ENCODE data around the gene CCDC195. TPM values are rescaled to one million over a fixed set of nuclear protein-coding genes. Genes with fewer than 3 reads are reported as not detected.

Gene CCDC195
- total RNA-seq, 1 experiment from 2014 or later: not detected

DNA sequence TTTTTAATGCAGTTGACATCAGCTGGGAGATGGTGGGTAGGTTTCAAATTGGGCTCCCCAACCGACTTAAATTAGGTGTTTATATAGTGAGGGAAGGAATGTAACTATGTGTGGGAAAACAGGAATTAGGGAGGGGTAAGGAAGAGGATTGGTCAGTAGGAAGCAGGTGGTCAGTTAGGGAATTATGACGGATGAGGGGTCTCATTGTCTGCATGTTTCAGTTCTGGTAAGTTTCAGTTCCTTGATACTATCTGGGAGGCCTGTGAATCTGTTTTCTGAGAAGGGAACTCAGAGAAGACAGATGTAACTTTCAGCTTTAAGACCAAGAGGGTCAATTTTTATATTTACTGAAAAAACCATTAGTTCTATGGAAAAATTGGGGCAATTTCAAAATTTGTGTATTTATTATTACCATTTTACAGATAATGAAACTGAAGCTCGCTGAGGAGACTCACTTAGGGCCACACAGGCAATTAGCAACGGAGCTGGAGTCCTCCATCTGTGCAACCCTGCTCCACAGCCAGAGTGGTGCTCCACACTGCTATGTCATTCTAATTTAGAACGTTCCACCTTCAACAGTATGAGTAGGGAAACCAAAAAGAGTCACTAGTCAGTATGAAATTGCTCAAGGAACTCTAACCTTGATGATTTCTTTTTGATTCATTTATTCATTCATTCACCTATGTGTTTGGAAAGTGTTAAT is 36.0 kb upstream of the CCDC195 start:
- Histone ChIP-seq H2AFZ (ENCODE audit: low read length) (no peak overlapping the region), H2BK15ac (ENCODE audit: low read depth, low read length) (no peak overlapping the region), H2BK120ac (ENCODE audit: low read depth, low read length, poor library complexity, severe bottlenecking) (no peak overlapping the region), H3K23ac (ENCODE audit: insufficient read length, low read depth, low read length) (no peak overlapping the region), H3K4me1 (ENCODE audit: insufficient read depth, low read length) (no peaks in the 10 kb centered on the region), H3K4me2 (ENCODE audit: insufficient read depth, insufficient read length, low read length) (no peak overlapping the region), H2AK5ac (ENCODE audit: insufficient read length, low read length) (no peak overlapping the region), H3K9ac (ENCODE audit: extremely low read depth, insufficient read length, low read length) (no peak overlapping the region), H3K56ac (ENCODE audit: insufficient read length, low read depth, low read length) (no peak overlapping the region), H3K79me2 (ENCODE audit: insufficient read depth, low read length) (no peaks in the 10 kb centered on the region; the same call in 1 of the 2 replicates), H3K14ac (ENCODE audit: insufficient read depth, low read length) (no peak overlapping the region), H2BK12ac (ENCODE audit: insufficient read length, low read depth, low read length) (no peak overlapping the region), H3K4ac (ENCODE audit: low read depth, low read length) (no peak overlapping the region), H3T11ph (ENCODE audit: low read length) (no peak overlapping the region), H4K5ac (ENCODE audit: insufficient read length, low read depth, low read length) (no peak overlapping the region), H3K27ac (ENCODE audit: insufficient read length, low read depth, low read length) (no peak overlapping the region), H3K27me3 (ENCODE audit: insufficient read depth, low read length) (no peaks in the 10 kb centered on the region), H3K79me1 (ENCODE audit: insufficient read depth, low read depth, low read length, poor library complexity, severe bottlenecking) (no peaks in the 10 kb centered on the region), H4K91ac (ENCODE audit: insufficient read length, low read depth, low read length) (no peak overlapping the region), H2BK5ac (ENCODE audit: insufficient read length, low read length) (no peak overlapping the region), H2BK20ac (ENCODE audit: low read depth, low read length, poor library complexity, severe bottlenecking) (no peak overlapping the region), H4K20me1 (ENCODE audit: control insufficient read depth, insufficient read depth, insufficient read length) (no peaks in the 10 kb centered on the region), H3K23me2 (ENCODE audit: insufficient read length, low read depth, low read length, poor library complexity, severe bottlenecking) (no peaks in the 10 kb centered on the region), H4K8ac (replicated peaks; ENCODE audit: insufficient read length, low read depth, low read length) (no peak overlapping the region), H3K18ac (ENCODE audit: insufficient read length, low read depth, low read length) (no peak overlapping the region), H3K9me3 (ENCODE audit: control insufficient read depth, low read depth, low read length) (no peaks in the 10 kb centered on the region)
- DNase-seq: no peak
- H3K4me1 Mint-ChIP-seq: no peaks in the 10 kb centered on the region
- TF ChIP-seq, protein P1, sequence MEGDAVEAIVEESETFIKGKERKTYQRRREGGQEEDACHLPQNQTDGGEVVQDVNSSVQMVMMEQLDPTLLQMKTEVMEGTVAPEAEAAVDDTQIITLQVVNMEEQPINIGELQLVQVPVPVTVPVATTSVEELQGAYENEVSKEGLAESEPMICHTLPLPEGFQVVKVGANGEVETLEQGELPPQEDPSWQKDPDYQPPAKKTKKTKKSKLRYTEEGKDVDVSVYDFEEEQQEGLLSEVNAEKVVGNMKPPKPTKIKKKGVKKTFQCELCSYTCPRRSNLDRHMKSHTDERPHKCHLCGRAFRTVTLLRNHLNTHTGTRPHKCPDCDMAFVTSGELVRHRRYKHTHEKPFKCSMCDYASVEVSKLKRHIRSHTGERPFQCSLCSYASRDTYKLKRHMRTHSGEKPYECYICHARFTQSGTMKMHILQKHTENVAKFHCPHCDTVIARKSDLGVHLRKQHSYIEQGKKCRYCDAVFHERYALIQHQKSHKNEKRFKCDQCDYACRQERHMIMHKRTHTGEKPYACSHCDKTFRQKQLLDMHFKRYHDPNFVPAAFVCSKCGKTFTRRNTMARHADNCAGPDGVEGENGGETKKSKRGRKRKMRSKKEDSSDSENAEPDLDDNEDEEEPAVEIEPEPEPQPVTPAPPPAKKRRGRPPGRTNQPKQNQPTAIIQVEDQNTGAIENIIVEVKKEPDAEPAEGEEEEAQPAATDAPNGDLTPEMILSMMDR (conservative IDR thresholded peaks at IDR 0.05): no peak
- no peaks in the 10 kb centered on the region; the same call in none of the 2 replicates for H3K27me3 Mint-ChIP-seq (ENCODE audit: low read depth)
- no peak overlapping the region for H3K27ac Mint-ChIP-seq
- H3K36me3 Mint-ChIP-seq (ENCODE audit: insufficient read depth in 1 of 3, low read depth in 3 of 3): peaks cover 3 to 6% (median 6%) of the 10 kb centered on the region in 3 experiments; a peak in 6 of 7 replicates
- peaks cover 15 to 16% of the 10 kb centered on the region in 2 experiments for H3K9me3 Mint-ChIP-seq
- WGBS (ENCODE audit: extremely low coverage, insufficient read length, low lambda C conversion rate): no CpG with 5 or more reads among the region's 5 CpGs
- H3K4me3 Mint-ChIP-seq: no peak overlapping the region

Data from H9 (cell line).